Peyer's patch (tissue), 4 donors: Measurements from ENCODE around the gene ZNF407.

Experiments used
- CTCF ChIP-seq, 6 experiments: fragments of 450-650 bp in 4 of 6; fragments of 200-600 bp in 2 of 6; sonication (generic) in 1 of 6; IDR thresholded peaks; one replicate each; pipeline ENCODE4 v1.5.1; 2017 to 2019; ENCODE audit warnings: antibody characterized with exemption in 6 of 6, mild to moderate bottlenecking in 3 of 6, moderate library complexity in 1 of 6
- POLR2A ChIP-seq, 2 donors: fragments of 450-650 bp; IDR thresholded peaks; one replicate each; pipeline ENCODE4 v1.5.1; 2017; ENCODE audit warnings: antibody characterized with exemption in 2 of 2, mild to moderate bottlenecking in 2 of 2, moderate library complexity in 2 of 2

GRCh38 chr18:74571895-74572680, 25.6 kb upstream of the ZNF407 start:
- TF ChIP-seq CTCF (IDR thresholded peaks at IDR 0.05) = no peak
- no peak for TF ChIP-seq POLR2A (IDR thresholded peaks at IDR 0.05)
